Activated CD8-positive, alpha-beta memory T cell treated with anti-CD3 and anti-CD28 coated beads, Interleukin-2, amount 50 U/mL, for 4 hours (primary cell): ENCODE measurements around the gene AMOT.

Experiments used
- DNase-seq: peaks from one replicate; pipeline ENCODE4 v3.0.0-alpha.2; 2020

The AMOT gene

GRCh38 chrX:112736310-112736709 is 104.3 kb downstream of the AMOT start:
- no peak for DNase-seq

DNA sequence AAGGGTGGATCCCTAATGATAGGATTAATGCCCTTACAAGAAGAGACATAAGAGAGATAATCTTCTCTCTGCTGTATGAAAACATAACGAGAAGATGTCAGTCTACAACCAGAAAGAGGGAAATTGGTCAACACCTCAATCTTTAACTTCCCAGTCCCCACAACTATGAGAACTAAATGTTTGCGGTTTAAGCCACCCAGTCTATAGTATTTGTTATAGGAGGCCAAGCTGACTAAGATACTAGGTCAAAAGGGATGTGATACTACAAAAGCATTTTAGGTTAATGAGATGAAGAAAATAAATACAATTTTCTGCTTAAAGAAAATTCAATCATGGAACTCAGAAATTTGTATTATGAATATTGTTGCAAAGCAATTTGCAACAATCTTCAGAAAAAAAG is 105.5 kb downstream of the AMOT start:
- DNase-seq: no peak

DNA sequence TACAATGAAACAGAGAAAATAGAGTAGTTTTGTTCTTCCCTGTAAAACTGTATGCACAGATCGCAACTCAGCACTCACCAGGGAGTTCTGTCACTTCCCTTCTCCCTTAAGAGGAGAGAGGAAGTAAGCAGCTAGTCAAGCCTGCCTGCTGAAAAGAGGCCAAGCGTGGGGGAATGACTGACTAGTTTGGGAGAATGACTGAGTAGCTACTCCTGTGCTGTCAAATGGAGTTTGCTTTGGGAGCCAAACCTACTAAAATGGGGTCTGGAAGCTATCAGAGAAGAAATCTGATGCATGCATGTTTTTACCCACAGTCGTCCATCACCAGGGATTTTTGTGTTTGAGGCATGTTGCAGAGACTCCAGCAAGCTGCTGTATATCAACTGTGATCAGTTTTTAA is 106.3 kb downstream of the AMOT start:
- no peak for DNase-seq

DNA sequence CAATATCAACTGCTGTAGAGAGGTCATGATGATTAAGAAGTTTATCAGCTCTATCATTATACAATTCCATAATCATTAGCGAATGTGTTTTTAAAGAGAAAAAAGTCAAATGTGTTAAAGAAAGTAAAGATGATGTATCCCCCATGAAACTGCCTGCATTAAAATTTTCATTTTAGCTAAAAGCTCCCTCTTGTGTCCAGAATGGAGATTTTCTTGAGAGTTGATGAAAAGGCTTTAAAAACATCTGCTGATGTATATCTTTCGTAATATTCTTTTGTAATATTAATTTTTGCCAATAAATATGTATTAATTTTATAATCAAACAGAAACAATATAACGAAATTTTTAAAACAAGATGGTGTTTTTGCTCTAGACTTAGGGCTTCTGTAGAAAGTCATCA is 108.8 kb downstream of the AMOT start:
- no peak for DNase-seq
